Breast epithelium (tissue), 3 donors: ENCODE results near the gene PDIA5.

Experiments used
- POLR2A ChIP-seq: fragments of 450-650 bp; IDR thresholded peaks from one replicate; pipeline ENCODE4 v1.6.1; 2016; ENCODE audit warnings: antibody characterized with exemption, mild to moderate bottlenecking, moderate library complexity
- POLR2AphosphoS5 ChIP-seq, 3 donors: sonication (generic); formaldehyde crosslinking; IDR thresholded peaks; one replicate each; pipeline ENCODE4 v1.6.1; 2017; ENCODE audit warnings: antibody characterized with exemption in 3 of 3
- TF ChIP-seq, protein P1 (sequence below), 3 donors: fragments of 450-650 bp; IDR thresholded peaks; one replicate each; pipeline ENCODE4 v1.5.1; 2016 to 2017; ENCODE audit warnings: antibody characterized with exemption in 3 of 3, mild to moderate bottlenecking in 3 of 3, moderate library complexity in 3 of 3

- TF ChIP-seq, protein P1, sequence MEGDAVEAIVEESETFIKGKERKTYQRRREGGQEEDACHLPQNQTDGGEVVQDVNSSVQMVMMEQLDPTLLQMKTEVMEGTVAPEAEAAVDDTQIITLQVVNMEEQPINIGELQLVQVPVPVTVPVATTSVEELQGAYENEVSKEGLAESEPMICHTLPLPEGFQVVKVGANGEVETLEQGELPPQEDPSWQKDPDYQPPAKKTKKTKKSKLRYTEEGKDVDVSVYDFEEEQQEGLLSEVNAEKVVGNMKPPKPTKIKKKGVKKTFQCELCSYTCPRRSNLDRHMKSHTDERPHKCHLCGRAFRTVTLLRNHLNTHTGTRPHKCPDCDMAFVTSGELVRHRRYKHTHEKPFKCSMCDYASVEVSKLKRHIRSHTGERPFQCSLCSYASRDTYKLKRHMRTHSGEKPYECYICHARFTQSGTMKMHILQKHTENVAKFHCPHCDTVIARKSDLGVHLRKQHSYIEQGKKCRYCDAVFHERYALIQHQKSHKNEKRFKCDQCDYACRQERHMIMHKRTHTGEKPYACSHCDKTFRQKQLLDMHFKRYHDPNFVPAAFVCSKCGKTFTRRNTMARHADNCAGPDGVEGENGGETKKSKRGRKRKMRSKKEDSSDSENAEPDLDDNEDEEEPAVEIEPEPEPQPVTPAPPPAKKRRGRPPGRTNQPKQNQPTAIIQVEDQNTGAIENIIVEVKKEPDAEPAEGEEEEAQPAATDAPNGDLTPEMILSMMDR (IDR thresholded peaks at IDR 0.05), result no peak
- TF ChIP-seq POLR2A (no peak), POLR2AphosphoS5 (IDR thresholded peaks at IDR 0.05) (no peak)
Measured at GRCh38 chr3:123140550-123140949, 73.7 kb downstream of the PDIA5 start.
